Right cardiac atrium (tissue), 5 donors: ENCODE measurements around the gene MYO16. TPM values are rescaled to one million over a fixed set of nuclear protein-coding genes. Genes with fewer than 3 reads are reported as not detected.

Source experiments
- ATAC-seq, 2 donors: fragments of 200-7000 bp; cut with Tn5 transposase; one replicate each; pipeline versions ENCODE4 v1.8.0 to v1.9.1; 2020; ENCODE audit warnings: moderate library complexity in 2 of 2, mild to moderate bottlenecking in 1 of 2
- DNase-seq, 3 donors: peaks; one replicate each; pipeline ENCODE4 v3.0.0-alpha.2; 2020
- H3K27ac ChIP-seq: one replicate; pipeline ENCODE4 v1.5.1; 2013; ENCODE audit warnings: mild to moderate bottlenecking, low read length, control low read depth, moderate library complexity
- H3K27me3 ChIP-seq: one replicate; pipeline ENCODE4 v1.6.1; 2013; ENCODE audit not compliant: control insufficient read depth, insufficient read depth
- H3K4me1 ChIP-seq: one replicate; pipeline ENCODE4 v1.6.1; 2013; ENCODE audit warnings: low read length; ENCODE audit not compliant: control insufficient read depth, insufficient read depth
- H3K4me3 ChIP-seq: one replicate; pipeline ENCODE4 v1.5.1; 2013; ENCODE audit warnings: low read length, control low read depth
- H3K9me3 ChIP-seq: one replicate; pipeline ENCODE4 v1.6.1; 2013; ENCODE audit warnings: low read length; ENCODE audit not compliant: control insufficient read depth
- WGBS: extraction: QIAGEN DNeasy Blood & Tissue Kit; methylation state at CpG from one replicate; pipeline ENCODE4 v1.1.7; 2013; 5-methylcytosine and 5-hydroxymethylcytosine counted together
- intact Hi-C, 4 donors: fragments of 100-400 bp; cut with DNase I; formaldehyde crosslinking; loops; one replicate each; pipeline versions ENCODE4 v1.11.0 to v1.14.0; 2022 to 2023
- polyA plus RNA-seq: library from polyadenylated mRNA; stranded (reverse); fragments of 200-250 nt; gene quantifications from one replicate; pipeline ENCODE4 v1.2.3, GENCODE V29; 2013
- total RNA-seq, 4 donors: library from RNA; stranded (reverse); fragmentation: NEBNext Ultra II Directional; extraction: Animal tissue kit (Norgen Biotek cat#: 25700); gene quantifications; one replicate each; pipeline ENCODE4 v1.2.1, GENCODE V29; 2021
- donor health status: healthy with polysubstance abuse.
- donor health status: DM: no; HTN: yes; CAD: no.
- donor health status: DM: no; HTN: no; CAD: no.
- donor health status: DM: no; HTN: yes; CAD: no; lungs with severe emphysema.
- donor health status: DM: yes; HTN: yes; CAD: no.

The MYO16 gene
- total and polyA plus RNA-seq, 5 donors = 0.82 to 5.9 (median 1.6) TPM

- H3K27ac ChIP-seq = no peak overlapping the region
- intact Hi-C loops = no loop called here
- no peak for ATAC-seq
- no peaks in the 10 kb centered on the region for H3K9me3 ChIP-seq
- 87% methylated on average over 1 of the region's 1 CpG for WGBS
- no peaks in the 10 kb centered on the region for H3K4me1 ChIP-seq
- no peaks in the 10 kb centered on the region for H3K27me3 ChIP-seq
- no peak overlapping the region for H3K4me3 ChIP-seq
- DNase-seq = no peak
These were observed 61.3 kb downstream of the MYO16 start for GRCh38 chr13:108690726-108691125.

- Histone ChIP-seq H3K27me3 (no peaks in the 10 kb centered on the region), H3K4me3 (no peak overlapping the region), H3K9me3 (no peaks in the 10 kb centered on the region), H3K4me1 (no peaks in the 10 kb centered on the region), H3K27ac (no peak overlapping the region)
- ATAC-seq = no peak
- DNase-seq = no peak
- 50% methylated on average over 9 of the region's 9 CpGs for WGBS
- intact Hi-C loops = no loop called here
These were observed 71.2 kb downstream of the MYO16 start for GRCh38 chr13:108700422-108701170.

- no peak overlapping the region for H3K4me3 ChIP-seq
- ATAC-seq = no peak
- no peaks in the 10 kb centered on the region for H3K4me1 ChIP-seq
- intact Hi-C loops = no loop called here
- DNase-seq = no peak
- no peaks in the 10 kb centered on the region for H3K27me3 ChIP-seq
- H3K9me3 ChIP-seq = no peaks in the 10 kb centered on the region
- H3K27ac ChIP-seq = no peak overlapping the region
These were observed 72.8 kb downstream of the MYO16 start for GRCh38 chr13:108702171-108702570.

- Histone ChIP-seq H3K4me3 (no peak overlapping the region), H3K4me1 (no peaks in the 10 kb centered on the region), H3K9me3 (no peaks in the 10 kb centered on the region), H3K27ac (no peak overlapping the region), H3K27me3 (no peaks in the 10 kb centered on the region)
- ATAC-seq (no peak), DNase-seq (no peak)
- 87% methylated on average over 4 of the region's 4 CpGs for WGBS
- intact Hi-C loops = no loop called here
These were observed 75.6 kb downstream of the MYO16 start for GRCh38 chr13:108705031-108705430.

- intact Hi-C loops = no loop called here
- ATAC-seq (no peak), DNase-seq (no peak)
- WGBS = 47% methylated on average over 1 of the region's 1 CpG
- Histone ChIP-seq H3K27me3 (no peaks in the 10 kb centered on the region), H3K27ac (no peak overlapping the region), H3K9me3 (no peaks in the 10 kb centered on the region), H3K4me1 (no peaks in the 10 kb centered on the region), H3K4me3 (no peak overlapping the region)
These were observed 78.2 kb downstream of the MYO16 start for GRCh38 chr13:108707584-108707983.

GRCh38 chr13:108708921-108709320, 79.5 kb downstream of the MYO16 start:
- DNase-seq (no peak), ATAC-seq (no peak)
- intact Hi-C loops = no loop called here
- H3K27ac ChIP-seq = no peak overlapping the region
- no peaks in the 10 kb centered on the region for H3K9me3 ChIP-seq
- WGBS = 85% methylated on average over 8 of the region's 8 CpGs
- no peaks in the 10 kb centered on the region for H3K4me1 ChIP-seq
- H3K4me3 ChIP-seq = no peak overlapping the region
- no peaks in the 10 kb centered on the region for H3K27me3 ChIP-seq

GRCh38 chr13:108711386-108711785, 82.0 kb downstream of the MYO16 start:
- ATAC-seq = no peak
- Histone ChIP-seq H3K27ac (no peak overlapping the region), H3K9me3 (no peaks in the 10 kb centered on the region), H3K4me3 (no peak overlapping the region), H3K4me1 (no peaks in the 10 kb centered on the region), H3K27me3 (no peaks in the 10 kb centered on the region)
- DNase-seq = no peak
- intact Hi-C loops = no loop called here
- WGBS = 68% methylated on average over 6 of the region's 6 CpGs

- Histone ChIP-seq H3K9me3 (no peaks in the 10 kb centered on the region), H3K27me3 (no peaks in the 10 kb centered on the region), H3K4me1 (no peaks in the 10 kb centered on the region), H3K4me3 (no peak overlapping the region), H3K27ac (no peak overlapping the region)
- DNase-seq = no peak
- intact Hi-C loops = no loop called here
- ATAC-seq = no peak
- WGBS = 65% methylated on average over 2 of the region's 2 CpGs
These were observed 96.1 kb downstream of the MYO16 start for GRCh38 chr13:108725471-108725870.

- ATAC-seq (no peak), DNase-seq (no peak)
- intact Hi-C loops = no loop called here
- Histone ChIP-seq H3K27me3 (no peaks in the 10 kb centered on the region), H3K9me3 (no peaks in the 10 kb centered on the region), H3K27ac (no peak overlapping the region), H3K4me3 (no peak overlapping the region), H3K4me1 (no peaks in the 10 kb centered on the region)
- WGBS = 50% methylated on average over 5 of the region's 5 CpGs
These were observed 99.0 kb downstream of the MYO16 start for GRCh38 chr13:108728370-108728769.

- ATAC-seq = no peak
- intact Hi-C loops = no loop called here
- no peak for DNase-seq
- Histone ChIP-seq H3K27ac (no peak overlapping the region), H3K27me3 (no peaks in the 10 kb centered on the region), H3K4me1 (no peaks in the 10 kb centered on the region), H3K9me3 (no peaks in the 10 kb centered on the region), H3K4me3 (no peak overlapping the region)
- WGBS = 52% methylated on average over 3 of the region's 3 CpGs
These were observed 103.7 kb downstream of the MYO16 start for GRCh38 chr13:108733022-108733560.

- DNase-seq = no peak
- intact Hi-C loops = no loop called here
- no peak overlapping the region for H3K27ac ChIP-seq
- no peak for ATAC-seq
- no peak overlapping the region for H3K4me3 ChIP-seq
- no peaks in the 10 kb centered on the region for H3K27me3 ChIP-seq
- no peaks in the 10 kb centered on the region for H3K9me3 ChIP-seq
- H3K4me1 ChIP-seq = no peaks in the 10 kb centered on the region
- WGBS = 55% methylated on average over 4 of the region's 4 CpGs
These were observed 105.3 kb downstream of the MYO16 start for GRCh38 chr13:108734676-108735075.

GRCh38 chr13:108741930-108742329, 112.5 kb downstream of the MYO16 start:
- Histone ChIP-seq H3K4me3 (no peak overlapping the region), H3K27ac (no peak overlapping the region), H3K27me3 (no peaks in the 10 kb centered on the region), H3K9me3 (no peaks in the 10 kb centered on the region), H3K4me1 (no peaks in the 10 kb centered on the region)
- DNase-seq = no peak
- 68% methylated on average over 5 of the region's 5 CpGs for WGBS
- no peak for ATAC-seq
- intact Hi-C loops = no loop called here
